Measurements from ENCODE around the gene ADAT1.

ADAT1 gene

GRCh38 chr16:75632857-75633256, 9.8 kb upstream of the ADAT1 start:
- no peak for TF ChIP-seq CTCF (IDR thresholded peaks at IDR 0.05; ENCODE audit: low read depth, low read length)

GRCh38 chr16:75630052-75630451, 7.0 kb upstream of the ADAT1 start:
- no peak for TF ChIP-seq CTCF (IDR thresholded peaks at IDR 0.05; ENCODE audit: low read depth, low read length)
- no peak for DNase-seq (ENCODE audit: extremely low read depth, low read depth)

More at GRCh38 chr16:75632857-75633256, 9.8 kb upstream of the ADAT1 start:
- no peak for DNase-seq (ENCODE audit: extremely low read depth, low read depth)

DNA sequence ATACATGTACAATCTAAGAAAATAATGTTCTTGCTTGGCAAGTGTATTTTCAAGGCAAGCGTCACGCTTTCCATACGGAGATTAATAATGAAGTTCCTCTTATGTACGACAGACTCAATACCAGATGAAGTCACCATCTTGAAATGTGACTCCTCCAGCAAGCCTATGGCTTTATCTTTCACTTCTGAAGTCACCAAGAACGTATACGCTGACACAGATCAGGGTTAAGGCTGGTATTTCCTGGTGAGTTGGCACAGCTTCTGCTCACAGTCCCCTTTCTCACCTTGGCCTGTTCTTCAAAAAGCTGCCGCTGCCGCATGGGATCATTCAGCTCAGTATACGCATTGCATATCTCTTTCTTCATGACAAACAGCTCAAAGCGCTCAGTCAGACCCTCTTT, 6.1 kb upstream of the ADAT1 start:
- DNase-seq (ENCODE audit: extremely low read depth, low read depth): no peak
- TF ChIP-seq CTCF (IDR thresholded peaks at IDR 0.05; ENCODE audit: low read depth, low read length): no peak

- no peak for DNase-seq (ENCODE audit: extremely low read depth, low read depth)
- TF ChIP-seq CTCF (IDR thresholded peaks at IDR 0.05; ENCODE audit: low read depth, low read length): no peak
Measured at GRCh38 chr16:75628351-75628750, 5.3 kb upstream of the ADAT1 start.

GRCh38 chr16:75627851-75628250, 4.8 kb upstream of the ADAT1 start:
- TF ChIP-seq CTCF (IDR thresholded peaks at IDR 0.05; ENCODE audit: low read depth, low read length): no peak
- DNase-seq (ENCODE audit: extremely low read depth, low read depth): no peak

DNA sequence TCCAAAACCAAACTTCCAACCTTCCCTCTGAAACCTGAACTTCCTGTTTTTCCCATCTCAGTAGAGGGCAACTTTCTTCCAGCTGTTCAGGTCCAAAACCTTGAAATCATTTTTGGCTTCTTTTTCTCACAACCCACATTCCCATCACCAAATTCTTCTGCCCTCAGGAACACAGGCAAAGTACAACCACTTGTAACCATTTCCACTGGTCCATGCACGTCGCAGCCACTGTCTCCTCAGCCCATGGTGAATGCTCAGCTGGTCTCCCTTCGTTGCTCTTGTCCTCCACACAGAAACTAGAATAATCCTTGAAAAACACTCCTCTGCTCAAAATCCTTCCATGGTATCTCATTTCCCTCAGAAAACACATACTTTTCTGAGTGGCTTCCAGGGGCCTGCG, 3.7 kb upstream of the ADAT1 start:
- DNase-seq (ENCODE audit: extremely low read depth, low read depth): no peak
- TF ChIP-seq CTCF (IDR thresholded peaks at IDR 0.05; ENCODE audit: low read depth, low read length): no peak

GRCh38 chr16:75624921-75625334, 1.8 kb upstream of the ADAT1 start:
- DNase-seq (ENCODE audit: extremely low read depth, low read depth): no peak
- no peak for TF ChIP-seq CTCF (IDR thresholded peaks at IDR 0.05; ENCODE audit: low read depth, low read length)

Measured in AG09319 (cell line).